Renal pelvis (tissue), 4 donors: ENCODE results near the gene CLCN1. TPM values are rescaled to one million over a fixed set of nuclear protein-coding genes. Genes with fewer than 3 reads are reported as not detected.
A peak's percentile ranks its signal among the peaks of the same experiment; 100 is the strongest.

Experiments
- DNase-seq: peaks from one replicate; pipeline ENCODE4 v3.0.0-alpha.2; 2013
- polyA plus RNA-seq, 3 donors: library from polyadenylated mRNA; unstranded; fragments of 120-200 nt; gene quantifications; one replicate each; pipeline ENCODE4 v1.2.1, GENCODE V29; 2013; ENCODE audit not compliant: insufficient read length in 3 of 3

CLCN1 gene
- polyA plus RNA-seq, 3 donors, result 0.09 to 0.22 (median 0.16) TPM

DNA sequence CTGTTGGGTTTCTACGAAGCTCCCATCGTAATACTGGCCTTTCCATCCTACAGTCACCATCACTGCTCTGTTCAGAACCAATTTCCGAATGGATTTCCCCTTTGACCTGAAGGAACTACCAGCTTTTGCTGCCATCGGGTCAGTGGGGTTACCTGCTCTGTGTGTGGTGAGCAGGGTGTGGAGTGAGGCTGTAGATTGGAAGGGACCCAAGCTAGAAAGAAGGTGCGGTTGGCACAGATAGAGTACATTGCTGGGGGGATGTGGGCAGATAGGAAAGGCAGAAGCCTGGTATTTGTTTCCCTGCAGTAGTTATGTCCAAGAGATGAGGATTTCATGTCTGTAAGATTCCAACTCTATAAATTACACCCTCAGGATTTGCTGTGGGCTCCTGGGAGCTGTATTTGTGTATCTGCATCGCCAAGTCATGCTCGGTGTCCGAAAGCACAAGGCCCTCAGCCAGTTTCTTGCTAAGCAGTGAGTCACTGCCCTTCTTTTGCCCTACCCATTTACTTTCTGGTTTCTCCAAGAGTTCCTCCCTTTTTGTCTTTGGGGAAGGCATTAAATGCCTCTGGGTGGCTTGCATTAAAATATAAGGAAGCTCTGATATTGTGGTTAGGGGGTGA is 15.4 kb downstream of the CLCN1 start:
- DNase-seq, result no peak

DNA sequence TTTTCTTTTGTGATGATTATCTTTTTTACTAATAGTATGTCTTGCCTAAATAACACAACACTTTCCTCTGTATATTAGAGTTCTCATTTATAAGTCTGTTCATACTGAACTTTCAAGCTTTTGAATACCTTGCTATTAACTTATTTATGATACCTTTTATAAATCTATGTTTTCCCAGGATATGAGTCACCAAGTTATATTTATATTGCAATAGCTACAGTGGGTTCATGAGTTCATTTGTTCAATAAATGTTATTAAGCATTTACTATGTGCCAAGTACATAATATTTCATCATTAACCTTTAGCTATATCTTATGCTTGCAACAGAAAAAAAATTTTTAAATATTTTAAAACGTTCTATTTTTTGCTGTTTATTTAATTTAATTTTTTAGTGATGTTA is 18.3 kb downstream of the CLCN1 start:
- no peak for DNase-seq

DNA sequence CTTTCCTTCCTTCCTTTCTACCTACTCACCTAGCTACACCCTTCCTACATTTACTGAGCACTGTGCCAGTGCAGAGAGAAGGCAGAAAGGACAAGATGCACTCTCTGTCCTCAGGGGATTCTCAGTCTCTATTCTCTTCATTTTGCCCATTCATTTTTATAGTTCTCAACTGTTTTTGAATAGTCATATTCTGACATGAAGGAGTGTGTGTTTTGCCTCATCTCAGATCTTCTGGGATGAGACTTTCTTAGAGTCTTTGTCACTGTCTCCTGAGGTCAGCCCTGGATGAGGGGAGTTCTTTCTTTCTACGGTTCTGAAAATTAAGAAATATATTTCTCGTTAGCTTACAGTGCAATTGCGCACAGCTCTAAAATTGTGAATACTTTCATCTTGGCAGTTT is 21.3 kb downstream of the CLCN1 start:
- no peak for DNase-seq

DNA sequence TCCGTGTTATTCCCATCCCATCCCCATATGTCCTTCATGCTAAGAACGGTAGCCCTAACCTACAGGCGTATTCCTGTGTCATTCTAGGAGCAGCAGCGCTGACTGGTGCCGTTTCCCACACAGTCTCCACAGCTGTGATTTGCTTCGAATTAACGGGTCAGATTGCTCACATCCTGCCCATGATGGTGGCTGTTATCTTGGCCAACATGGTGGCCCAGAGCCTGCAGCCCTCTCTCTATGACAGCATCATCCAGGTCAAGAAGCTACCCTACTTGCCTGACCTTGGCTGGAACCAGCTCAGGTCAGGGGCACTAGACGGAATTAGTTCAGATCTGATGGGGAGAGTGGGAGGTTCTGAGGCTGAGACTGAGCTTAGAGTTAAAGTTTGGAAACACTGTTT is 25.9 kb downstream of the CLCN1 start:
- DNase-seq, result no peak

DNA sequence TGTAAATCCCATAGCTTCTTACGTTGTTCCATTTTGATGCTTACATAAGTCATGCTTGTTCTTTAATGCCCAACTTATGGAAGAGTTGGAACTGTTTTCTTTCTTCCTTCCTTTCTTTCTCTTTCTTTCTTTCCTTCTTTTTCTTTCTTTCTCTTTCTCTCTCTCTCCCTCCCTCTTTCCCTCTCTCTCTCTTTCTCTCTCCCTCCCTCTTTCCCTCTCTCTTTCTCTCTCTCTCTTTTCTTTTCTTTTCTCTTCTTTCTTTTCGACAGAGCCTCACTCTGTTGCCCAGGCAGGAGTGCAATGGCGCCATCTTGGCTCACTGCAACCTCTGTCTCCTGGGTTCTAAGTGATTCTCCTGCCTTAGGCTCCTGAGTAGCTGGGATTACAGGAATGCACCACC is 27.7 kb downstream of the CLCN1 start:
- DNase-seq, result no peak

DNA sequence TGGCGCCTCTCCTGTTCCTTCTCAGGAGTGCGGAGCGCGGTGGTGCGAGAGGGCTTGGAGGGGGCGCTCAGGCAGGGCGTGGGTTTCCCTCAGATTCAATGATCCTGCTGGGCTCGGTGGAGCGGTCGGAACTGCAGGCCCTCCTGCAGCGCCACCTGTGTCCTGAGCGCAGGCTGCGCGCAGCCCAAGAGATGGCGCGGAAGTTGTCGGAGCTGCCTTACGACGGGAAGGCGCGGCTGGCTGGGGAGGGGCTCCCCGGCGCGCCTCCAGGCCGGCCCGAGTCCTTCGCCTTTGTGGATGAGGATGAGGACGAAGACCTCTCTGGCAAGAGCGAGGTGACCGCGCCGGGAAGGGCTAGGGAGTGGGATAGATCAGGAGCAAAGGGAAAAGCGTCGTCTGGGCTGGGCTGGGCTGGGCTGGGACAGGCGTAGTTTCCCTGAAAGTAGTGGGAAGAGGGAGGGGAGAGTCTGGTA is 29.6 kb downstream of the CLCN1 start:
- DNase-seq, result peak; percentile 46

DNA sequence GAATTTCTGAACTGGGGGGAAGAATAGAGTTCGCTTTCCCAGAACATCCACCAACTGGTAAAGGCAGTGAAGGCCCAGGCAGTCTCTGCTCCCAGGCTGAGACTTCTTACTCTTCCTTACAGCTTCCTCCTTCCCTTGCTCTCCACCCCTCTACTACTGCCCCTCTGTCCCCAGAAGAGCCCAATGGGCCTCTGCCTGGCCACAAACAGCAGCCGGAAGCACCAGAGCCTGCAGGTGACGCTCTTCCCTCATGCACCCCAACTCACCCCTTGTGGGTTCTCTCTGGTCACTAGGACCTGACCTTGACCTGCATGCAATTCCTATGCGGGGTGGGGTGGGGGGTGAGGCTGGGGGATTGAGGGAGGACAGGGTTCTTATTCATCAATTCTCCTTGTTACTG is 30.1 kb downstream of the CLCN1 start:
- DNase-seq, result no peak

DNA sequence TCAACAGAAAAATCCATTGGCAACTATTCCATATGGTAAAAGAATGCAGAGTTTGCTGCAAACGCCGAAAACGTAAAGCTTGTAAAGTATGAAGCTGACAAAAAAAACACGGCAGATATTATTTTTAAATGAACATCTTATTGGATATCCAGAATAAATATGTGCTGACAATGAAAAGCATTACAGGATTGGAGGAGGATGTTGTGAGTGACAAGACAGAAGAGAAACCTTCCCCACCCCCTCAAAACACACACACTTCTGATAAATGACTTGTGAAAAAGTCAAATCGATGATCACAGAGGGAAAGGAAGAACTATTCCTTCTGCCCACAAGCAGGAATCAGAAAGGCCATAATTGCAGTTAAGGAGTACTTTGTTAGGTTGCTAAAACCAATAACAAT is 32.0 kb downstream of the CLCN1 start:
- DNase-seq, result no peak

DNA sequence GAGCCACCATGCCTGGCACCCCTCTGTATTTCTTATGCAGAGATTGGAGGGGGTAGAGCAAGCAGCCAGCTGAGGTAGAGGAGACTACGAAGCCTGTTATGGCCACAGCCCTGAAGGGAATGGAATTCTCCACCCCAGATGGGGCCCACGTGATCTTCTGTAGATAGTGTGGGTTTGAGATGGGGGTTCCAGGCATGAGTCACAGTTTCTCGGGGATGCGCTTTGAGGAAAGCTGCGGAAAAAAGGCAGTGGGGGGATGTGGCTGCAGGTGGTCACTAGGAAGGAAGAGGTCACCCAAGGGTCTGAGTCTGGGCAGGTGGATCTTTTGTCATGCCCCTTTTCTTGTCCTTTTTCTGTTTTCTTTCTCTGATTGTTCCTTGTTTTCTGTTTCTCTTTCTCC is 35.1 kb downstream of the CLCN1 start:
- DNase-seq, result no peak

DNA sequence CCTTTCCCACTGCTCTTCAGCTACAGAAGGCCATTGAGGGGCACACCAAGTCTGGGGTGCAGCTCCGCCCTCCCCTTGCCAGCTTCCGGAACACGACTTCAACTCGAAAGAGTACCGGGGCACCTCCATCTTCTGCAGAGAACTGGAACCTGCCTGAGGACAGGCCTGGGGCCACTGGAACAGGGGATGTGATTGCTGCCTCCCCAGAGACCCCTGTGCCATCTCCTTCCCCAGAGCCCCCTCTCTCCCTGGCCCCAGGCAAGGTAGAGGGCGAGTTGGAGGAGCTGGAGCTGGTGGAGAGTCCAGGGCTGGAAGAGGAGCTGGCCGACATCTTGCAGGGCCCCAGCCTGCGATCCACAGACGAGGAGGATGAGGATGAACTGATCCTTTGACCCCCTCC is 35.7 kb downstream of the CLCN1 start:
- no peak for DNase-seq

DNA sequence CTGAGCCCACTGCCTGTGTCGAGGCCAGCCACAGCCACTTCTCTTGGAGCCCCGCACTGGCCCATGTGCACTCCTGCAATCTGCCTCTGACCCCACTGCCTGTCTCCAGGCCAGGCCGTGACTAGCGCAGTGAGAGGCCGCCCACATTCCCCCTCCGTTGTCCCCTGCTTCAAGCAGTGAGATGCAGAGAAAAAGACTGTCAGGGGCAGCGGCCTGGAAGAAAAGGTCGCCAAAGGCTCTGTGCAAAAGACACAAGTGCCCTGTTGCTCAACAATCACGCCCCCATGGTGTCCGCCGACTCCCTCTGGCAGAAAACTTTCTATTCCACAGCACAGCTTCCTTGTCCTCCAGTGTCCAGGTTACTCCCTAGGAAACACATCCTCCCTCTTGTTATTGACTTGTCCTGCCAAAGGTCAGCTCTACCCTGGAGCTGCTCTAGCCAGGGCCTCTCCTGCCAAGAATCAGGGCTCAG is 36.7 kb downstream of the CLCN1 start:
- no peak for DNase-seq

DNA sequence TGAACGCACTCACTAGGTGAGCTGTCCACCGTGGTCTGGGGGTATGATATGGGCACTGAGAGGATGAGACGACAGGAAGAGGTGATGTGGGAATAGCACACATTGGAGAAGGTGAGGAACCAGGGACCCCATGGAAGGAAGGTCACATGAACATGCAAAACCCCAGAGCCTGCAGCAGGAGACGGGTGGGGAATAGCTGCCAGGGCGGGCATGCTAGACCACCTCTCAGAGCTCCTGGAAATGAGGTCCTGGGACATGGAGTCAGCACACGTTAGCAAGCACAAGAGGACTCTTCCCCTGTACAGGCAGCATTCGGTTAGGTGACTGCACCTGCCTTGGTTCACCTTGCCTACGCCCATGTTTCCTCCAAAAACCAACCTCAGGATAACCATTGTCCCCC is 38.5 kb downstream of the CLCN1 start:
- DNase-seq, result no peak

DNA sequence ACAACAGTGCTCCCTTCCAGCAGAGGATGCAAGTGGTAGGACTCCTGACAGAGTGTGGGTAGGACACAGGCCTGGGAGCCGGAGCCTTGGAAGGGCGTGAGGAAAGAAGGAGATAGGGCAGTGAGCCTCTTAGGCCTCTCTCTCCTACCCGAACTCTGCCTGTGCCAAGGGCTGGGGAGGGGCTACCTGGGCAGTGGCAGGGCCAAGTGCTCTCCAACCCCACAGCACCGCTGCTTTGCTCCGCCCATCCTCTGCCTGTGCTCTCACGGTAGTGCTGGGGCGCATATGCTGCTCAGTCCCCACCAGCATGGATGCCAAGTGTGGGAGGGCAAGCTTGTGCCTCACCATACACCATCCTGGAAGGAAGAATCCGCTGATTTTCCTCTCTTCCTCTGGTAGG is 39.1 kb downstream of the CLCN1 start:
- DNase-seq, result no peak

DNA sequence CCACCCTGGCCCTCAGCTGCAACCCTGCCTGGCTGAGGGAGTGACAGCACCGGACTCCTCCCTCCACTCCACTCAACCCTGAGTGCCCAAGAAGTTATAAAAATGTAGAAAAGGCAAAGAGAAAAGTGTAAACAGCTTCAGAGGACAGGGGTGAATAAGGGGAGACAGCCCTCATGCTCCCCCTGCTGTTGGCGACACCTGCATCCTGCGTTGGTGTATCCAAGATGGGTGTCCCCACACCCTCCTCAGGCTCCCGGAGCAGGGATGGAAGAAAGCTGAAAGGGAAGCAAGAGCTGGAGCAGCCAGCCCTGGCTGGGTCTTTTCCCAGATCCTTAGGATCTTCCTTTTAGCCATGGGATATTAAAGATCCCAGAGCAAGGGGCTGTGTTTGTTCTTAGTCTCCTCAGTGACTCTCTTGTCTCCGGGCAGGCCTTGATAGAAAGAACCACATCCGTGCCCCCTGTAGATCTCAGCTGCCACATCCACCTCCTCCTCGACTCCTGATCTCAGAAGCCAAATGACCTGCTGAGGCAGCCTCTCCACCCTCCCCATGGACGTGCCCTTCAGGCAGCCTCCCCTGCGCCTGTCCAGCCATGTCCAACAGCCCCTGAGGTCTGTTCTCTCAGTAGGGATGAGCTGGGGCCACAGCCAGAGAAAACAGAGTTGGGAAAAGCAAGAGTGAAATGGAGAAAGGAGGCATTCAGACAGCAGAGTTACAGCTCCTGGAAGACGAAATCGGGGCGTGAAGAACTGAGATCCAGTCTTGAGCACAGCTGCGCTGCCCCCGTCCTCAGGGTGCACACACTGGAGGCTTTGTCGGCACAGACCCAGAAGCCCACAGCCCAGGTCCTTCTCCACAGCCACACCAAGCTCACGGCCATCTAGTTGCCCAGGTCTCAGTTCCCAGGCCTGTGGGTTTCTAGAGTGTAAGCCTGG is 39.8 kb downstream of the CLCN1 start:
- no peak for DNase-seq

DNA sequence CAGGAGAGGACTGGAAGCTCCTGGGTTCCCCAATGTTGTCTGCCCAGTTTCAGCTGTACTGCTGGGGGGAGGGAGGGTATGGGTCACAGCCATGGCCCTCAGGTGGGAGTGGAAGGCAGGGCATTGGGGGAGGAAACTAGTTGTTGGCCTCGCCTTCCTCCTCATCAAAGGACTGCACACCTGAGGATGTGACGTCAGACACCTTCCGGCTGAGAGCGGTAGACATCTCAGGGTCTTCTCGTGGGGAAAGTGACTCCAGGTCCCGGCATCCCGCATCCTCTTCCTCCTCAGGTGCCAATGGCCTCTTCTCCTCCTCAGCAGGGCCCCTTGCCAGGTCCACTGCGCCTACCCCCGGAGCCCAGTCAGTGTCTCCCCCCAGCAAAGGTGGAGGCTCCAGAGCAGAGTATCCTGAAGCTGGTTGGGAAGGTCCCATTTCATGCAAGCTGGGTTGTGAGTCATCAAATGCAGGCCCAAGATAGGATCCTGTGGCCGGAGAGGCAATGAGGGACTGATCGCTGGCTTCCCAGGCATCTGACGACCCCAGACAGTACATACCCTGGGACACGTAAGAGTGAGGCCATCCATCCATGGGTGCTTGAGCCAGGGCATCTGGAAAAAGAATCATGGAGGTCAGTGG is 40.6 kb downstream of the CLCN1 start:
- DNase-seq, result no peak

DNA sequence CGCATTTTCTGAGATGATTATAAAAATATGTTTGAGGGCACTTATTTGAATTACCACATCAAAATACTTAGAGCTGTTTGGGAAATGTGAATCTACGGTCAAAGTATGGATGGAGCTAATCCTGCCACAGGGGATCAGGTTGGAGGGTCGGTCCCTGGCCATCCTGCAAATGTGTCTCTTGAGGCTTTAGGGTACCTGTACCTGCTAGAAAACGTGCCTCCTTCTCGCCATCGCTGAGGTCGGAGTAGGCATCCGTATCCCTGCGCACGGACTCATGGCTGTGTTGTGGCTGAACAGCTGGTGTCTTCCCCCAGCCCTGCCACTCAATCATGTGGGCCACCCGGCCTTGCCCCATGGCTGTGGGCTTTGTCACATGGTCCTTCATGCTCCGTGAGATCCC is 42.7 kb downstream of the CLCN1 start:
- no peak for DNase-seq

DNA sequence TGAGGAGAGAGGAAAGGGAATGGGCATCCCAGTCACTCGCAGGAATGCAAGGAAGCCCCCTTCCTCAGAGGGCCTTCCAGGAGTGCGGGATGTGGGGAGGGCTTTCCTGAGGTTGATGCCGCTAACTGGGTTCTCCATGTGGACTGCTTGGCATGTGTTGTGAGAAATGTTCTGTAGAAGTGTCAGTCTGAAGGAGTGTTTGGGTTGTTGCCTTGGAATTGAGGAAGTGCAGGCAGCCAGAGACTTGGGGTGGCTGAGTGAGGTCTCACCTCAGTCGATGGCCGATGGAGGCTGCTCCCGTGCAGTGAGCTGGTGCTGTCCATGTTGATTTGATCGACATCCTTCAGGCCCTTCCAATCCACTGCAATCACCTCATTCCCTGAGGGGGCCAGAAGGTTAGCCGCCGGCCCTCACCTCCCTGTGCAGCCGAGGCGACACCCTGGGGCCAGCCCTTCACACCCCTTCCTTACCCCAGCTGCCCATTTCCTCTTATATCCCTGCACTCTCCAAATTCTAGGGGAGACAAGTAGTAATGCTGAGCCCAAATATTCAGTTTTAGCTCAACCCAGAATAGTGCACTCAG is 44.0 kb downstream of the CLCN1 start:
- DNase-seq, result no peak

DNA sequence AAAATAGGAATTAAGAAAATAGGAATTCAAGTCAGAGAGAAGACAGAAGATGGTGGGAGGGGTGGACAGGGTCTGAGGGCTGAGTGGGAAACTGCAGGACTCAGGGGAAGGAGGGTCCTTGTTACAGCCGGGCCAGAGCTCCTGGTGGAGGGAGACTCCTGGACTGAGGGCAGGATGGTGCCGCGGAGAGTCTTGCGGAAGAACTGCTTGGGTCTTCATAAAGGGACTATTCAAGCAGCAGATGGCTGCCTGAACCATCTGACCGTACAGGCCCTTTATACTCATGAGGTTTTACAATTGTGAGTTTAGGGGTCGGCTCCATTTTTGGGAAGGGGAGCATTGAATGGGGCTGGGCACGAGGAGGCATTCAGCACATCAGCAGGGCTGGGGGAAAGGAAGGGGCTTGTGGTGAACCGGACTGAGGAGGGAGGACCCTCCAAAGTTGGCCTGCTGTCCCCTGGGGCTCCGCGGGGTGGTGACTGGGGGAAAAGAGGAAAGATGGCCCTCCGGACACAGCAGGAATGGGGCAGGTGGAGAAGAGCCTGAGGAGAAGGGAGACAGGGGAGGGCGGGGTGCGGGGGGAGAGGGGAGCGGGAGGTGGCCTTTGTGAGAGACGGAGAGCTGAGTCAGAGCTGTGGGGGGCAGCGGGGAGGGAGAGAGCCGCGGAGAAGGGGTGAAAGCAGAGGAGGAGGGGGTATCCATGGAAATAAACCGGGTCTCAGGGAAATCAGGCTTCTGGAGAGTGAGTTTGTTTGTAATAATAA is 45.1 kb downstream of the CLCN1 start:
- no peak for DNase-seq

DNA sequence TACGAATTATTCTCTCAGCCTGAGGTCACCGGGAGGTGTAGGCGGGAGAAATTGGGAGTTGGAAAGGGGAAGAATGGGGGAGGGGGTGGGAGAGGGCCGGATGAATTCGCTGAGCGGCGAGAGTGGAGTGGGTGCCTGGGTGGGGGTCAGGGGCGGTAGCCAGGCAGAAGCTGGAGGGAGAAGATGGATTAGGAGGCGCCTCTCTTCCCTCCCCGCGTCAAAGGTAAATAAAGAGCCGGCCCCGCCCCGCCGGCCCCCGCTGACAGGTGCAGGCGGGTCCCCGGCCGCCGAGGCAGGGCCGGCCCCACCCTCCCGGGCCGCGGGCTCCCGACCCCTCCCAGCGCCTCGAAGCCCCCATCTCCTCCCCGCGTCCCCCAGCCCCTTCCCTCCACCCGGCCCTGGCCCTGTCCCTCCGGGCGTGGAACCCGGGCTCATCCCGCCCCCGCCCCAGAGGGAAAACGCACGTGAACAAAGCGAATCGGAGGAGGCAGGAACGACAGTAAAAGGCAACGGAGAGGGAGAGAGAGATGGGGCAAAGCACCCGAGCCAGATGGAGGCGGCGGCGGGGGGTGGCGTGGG is 45.7 kb downstream of the CLCN1 start:
- DNase-seq, result no peak

DNA sequence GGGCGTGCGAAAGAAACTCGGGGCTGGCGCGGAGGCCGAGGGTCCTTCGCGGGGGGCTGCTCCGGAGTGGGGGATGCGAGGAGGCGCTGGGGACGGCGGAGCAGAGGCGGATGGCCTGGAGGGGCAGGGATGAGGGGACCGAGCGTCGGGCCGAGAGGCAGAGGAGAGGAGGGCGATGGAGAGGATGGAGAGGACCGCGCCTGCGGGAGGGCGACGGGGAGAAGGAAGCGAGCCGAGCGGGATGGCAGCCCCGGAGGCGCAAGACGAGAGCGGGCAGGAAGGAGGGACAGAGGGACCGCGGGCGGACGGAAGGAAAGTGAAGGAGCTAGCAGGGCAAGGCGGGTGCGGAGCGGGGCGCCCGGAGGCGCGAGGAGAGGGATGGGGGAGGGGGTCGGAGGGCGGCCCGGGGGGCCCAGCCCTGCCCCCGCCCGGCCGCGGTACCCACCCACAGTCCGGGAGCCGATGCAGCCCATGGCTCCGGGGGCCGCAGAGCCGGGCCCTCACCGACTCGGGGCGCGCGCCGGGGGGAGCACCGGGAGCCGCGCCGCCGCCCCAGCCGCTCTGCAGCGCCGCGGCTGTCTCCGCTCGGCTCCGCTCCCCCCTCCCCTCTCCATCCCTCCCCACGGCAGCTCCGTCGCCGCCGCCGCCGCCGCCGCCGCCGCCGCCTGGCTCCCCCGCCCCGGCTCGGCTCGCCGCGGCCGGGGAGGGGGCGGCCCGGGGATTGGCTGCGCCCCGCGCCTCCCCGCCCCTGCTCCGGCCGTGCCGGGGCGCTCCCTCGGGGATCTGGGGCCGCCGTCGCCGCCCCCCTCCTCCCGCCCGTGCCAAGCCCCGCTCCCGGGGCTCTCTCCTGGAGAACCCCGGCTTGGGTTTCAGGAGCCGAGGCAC is 46.5 kb downstream of the CLCN1 start, which contains the start of gene FAM131B:
FAM131B (minus strand) TSS at position 583 of the 885 bp plus-strand sequence; CDS start at position 473, 110 bp downstream.
- no peak for DNase-seq
